GM23338 (cell line): ENCODE data around the gene SCGB3A2. TPM values are rescaled to one million over a fixed set of nuclear protein-coding genes. Genes with fewer than 3 reads are reported as not detected.

Experiments used
- ATAC-seq: fragments of 200-7000 bp; cut with Tn5 transposase; 3 replicates; pipeline ENCODE4 v1.9.1; 2020
- DNase-seq: peaks from one replicate; pipeline ENCODE4 v3.0.0-alpha.2; 2015; ENCODE audit warnings: low spot score
- H2AFZ ChIP-seq: fragments of 200-600 bp; sonication (generic); 2 replicates; pipeline ENCODE4 v1.8.0; 2016; ENCODE audit warnings: antibody characterized with exemption, mild to moderate bottlenecking, moderate library complexity
- H3F3A ChIP-seq: fragments of 200-600 bp; sonication (generic); replicated peaks from 2 replicates; pipeline ENCODE4 v1.8.0; 2017; ENCODE audit warnings: antibody characterized with exemption, mixed run types, low read depth
- H3K27ac ChIP-seq: fragments of 200-600 bp; sonication (generic); 2 replicates; pipeline ENCODE4 v1.6.1; 2016; ENCODE audit warnings: low read depth
- H3K27me3 ChIP-seq: fragments of 200-600 bp; sonication (generic); 2 replicates; pipeline ENCODE4 v1.8.0; 2016; ENCODE audit warnings: mild to moderate bottlenecking, mixed run types, moderate library complexity; ENCODE audit not compliant: insufficient read depth
- H3K36me3 ChIP-seq: fragments of 200-600 bp; sonication (generic); 2 replicates; pipeline ENCODE4 v1.8.0; 2016; ENCODE audit warnings: mild to moderate bottlenecking; ENCODE audit not compliant: insufficient read depth
- H3K4me1 ChIP-seq: fragments of 200-600 bp; sonication (generic); 2 replicates; pipeline ENCODE4 v1.8.0; 2016; ENCODE audit warnings: mild to moderate bottlenecking, moderate library complexity; ENCODE audit not compliant: insufficient read depth
- H3K4me2 ChIP-seq: fragments of 200-600 bp; sonication (generic); 2 replicates; pipeline ENCODE4 v1.7.1; 2017; ENCODE audit warnings: mixed run types
- H3K4me3 ChIP-seq: fragments of 200-600 bp; sonication (generic); 2 replicates; pipeline ENCODE4 v1.6.1; 2016; ENCODE audit warnings: mixed run types
- H3K79me2 ChIP-seq: fragments of 200-600 bp; sonication (generic); replicated peaks from 2 replicates; pipeline ENCODE4 v1.8.0; 2017; ENCODE audit warnings: mild to moderate bottlenecking; ENCODE audit not compliant: insufficient read depth
- H3K9me2 ChIP-seq: fragments of 200-600 bp; sonication (generic); 2 replicates; pipeline ENCODE4 v1.8.0; 2017; ENCODE audit not compliant: insufficient read depth
- H4K20me1 ChIP-seq: fragments of 200-600 bp; sonication (generic); replicated peaks from 2 replicates; pipeline ENCODE4 v1.8.0; 2017; ENCODE audit warnings: mild to moderate bottlenecking; ENCODE audit not compliant: insufficient read depth
- H3K27ac Mint-ChIP-seq: 2 replicates; pipeline ENCODE4 v1.8.0; 2020; ENCODE audit warnings: inconsistent platforms, mild to moderate bottlenecking, moderate library complexity, mixed read lengths
- H3K27me3 Mint-ChIP-seq: 3 replicates; pipeline ENCODE4 v1.8.0; 2022; ENCODE audit warnings: low read depth, mild to moderate bottlenecking, moderate library complexity, mixed read lengths, inconsistent platforms; ENCODE audit not compliant: insufficient read depth, poor library complexity
- H3K36me3 Mint-ChIP-seq: 3 replicates; pipeline ENCODE4 v1.8.0; 2021; ENCODE audit warnings: low read depth, mild to moderate bottlenecking, inconsistent platforms, moderate library complexity, mixed read lengths
- H3K4me1 Mint-ChIP-seq: 3 replicates; pipeline ENCODE4 v1.8.0; 2020; ENCODE audit warnings: mild to moderate bottlenecking, inconsistent platforms, mixed read lengths
- H3K4me3 Mint-ChIP-seq: 3 replicates; pipeline ENCODE4 v1.8.0; 2021; ENCODE audit warnings: moderate library complexity, mild to moderate bottlenecking, inconsistent platforms, mixed read lengths
- H3K9me3 Mint-ChIP-seq: 3 replicates; pipeline ENCODE4 v1.8.0; 2020; ENCODE audit warnings: moderate library complexity, mild to moderate bottlenecking, inconsistent platforms, mixed read lengths
- EZH2 ChIP-seq: fragments of 200-600 bp; sonication (generic); IDR thresholded peaks from one replicate; pipeline ENCODE4 v1.8.0; 2017; ENCODE audit warnings: antibody characterized with exemption, mild to moderate bottlenecking, low read depth; ENCODE audit not compliant: unreplicated experiment
- EZH2phosphoT487 ChIP-seq: fragments of 200-600 bp; sonication (generic); IDR thresholded peaks from one replicate; pipeline ENCODE4 v1.8.1; 2018; ENCODE audit warnings: antibody characterized with exemption; ENCODE audit not compliant: unreplicated experiment
- ZNF462 ChIP-seq: fragments of 250-450 bp; sonication (Bioruptor Pico); IDR thresholded peaks from 2 replicates; pipeline ENCODE4 v1.5.0; 2020; ENCODE audit warnings: mild to moderate bottlenecking, moderate library complexity
- polyA plus RNA-seq: library from polyadenylated mRNA; unstranded; fragments of >200 nt; fragmentation: Nextera tagmentation; extraction: Ambion mirVana; gene quantifications from 2 replicates; pipeline ENCODE4 v1.2.1, GENCODE V29; 2016
- total RNA-seq: library from RNA; depleted of rRNA; stranded (reverse); fragments of >200 nt; shearing (Covaris generic); gene quantifications from 2 replicates; pipeline ENCODE4 v1.2.3, GENCODE V29; 2014

The SCGB3A2 gene
- total and polyA plus RNA-seq, 2 experiments from 2014 or later: 36.1 to 256 TPM

GRCh38 chr5:147920420-147921030 lies 42.0 kb downstream of the SCGB3A2 start:
- no peak for ATAC-seq
- no peaks in the 10 kb centered on the region for H3K36me3 Mint-ChIP-seq

More at GRCh38 chr5:147920420-147921030, 42.0 kb downstream of the SCGB3A2 start:
- H3K27ac ChIP-seq: no peak overlapping the region
- 0 out of 2 replicates have a peak, but pooled peaks cover 6% of the 10 kb centered on the region for H3K9me2 ChIP-seq
- no peak for TF ChIP-seq EZH2phosphoT487
- TF ChIP-seq EZH2: no peak
- no peak for TF ChIP-seq ZNF462 (CRISPR knock-in tag)
- H4K20me1 ChIP-seq: no peaks in the 10 kb centered on the region
- H3K27me3 ChIP-seq: no peaks in the 10 kb centered on the region
- H3K4me2 ChIP-seq: no peak overlapping the region
- peaks cover 4% of the 10 kb centered on the region for H3K4me1 Mint-ChIP-seq
- H3K4me3 Mint-ChIP-seq: no peak overlapping the region
- no peaks in the 10 kb centered on the region for H3K79me2 ChIP-seq
- no peak for DNase-seq
- H3K4me1 ChIP-seq: no peaks in the 10 kb centered on the region; the same call in 1 of the 2 replicates
- H3K27ac Mint-ChIP-seq: no peak overlapping the region
- H3K9me3 Mint-ChIP-seq: no peaks in the 10 kb centered on the region
- H3K36me3 ChIP-seq: no peaks in the 10 kb centered on the region
- H3F3A ChIP-seq: no peaks in the 10 kb centered on the region
- H3K4me3 ChIP-seq: no peak overlapping the region
- no peak overlapping the region for H2AFZ ChIP-seq
- H3K27me3 Mint-ChIP-seq: no peaks in the 10 kb centered on the region
